Peyer's patch (tissue), 4 donors: ENCODE data around the gene ITGAV. TPM values are rescaled to one million over a fixed set of nuclear protein-coding genes. Genes with fewer than 3 reads are reported as not detected.

ENCODE experiments used
- DNase-seq, 3 donors: peaks; one replicate each; pipeline ENCODE4 v3.0.0-alpha.2; 2017 to 2019
- H3K27ac ChIP-seq, 4 donors: fragments of 200-600 bp; sonication (generic); one replicate each; pipeline ENCODE4 v1.5.1; 2016 to 2019
- H3K27me3 ChIP-seq, 2 donors: fragments of 200-600 bp; sonication (generic); one replicate each; pipeline ENCODE4 v1.5.1; 2019
- H3K36me3 ChIP-seq, 3 donors: fragments of 200-600 bp; sonication (generic); one replicate each; pipeline ENCODE4 v1.5.1; 2016 to 2019
- H3K4me1 ChIP-seq, 4 donors: fragments of 200-600 bp; sonication (generic); one replicate each; pipeline ENCODE4 v1.5.1; 2016 to 2019
- H3K4me3 ChIP-seq, 4 donors: fragments of 200-600 bp; sonication (generic); 1 replicate in 3 of 4; 2 replicates in 1 of 4; pipeline ENCODE4 v1.5.1; 2016 to 2019; ENCODE audit warnings: mild to moderate bottlenecking in 1 of 4
- H3K9me3 ChIP-seq, 4 donors: fragments of 200-600 bp; sonication (generic); one replicate each; pipeline ENCODE4 v1.5.1; 2016 to 2019; ENCODE audit warnings: mild to moderate bottlenecking in 1 of 4
- CTCF ChIP-seq, 6 experiments: fragments of 450-650 bp in 4 of 6; fragments of 200-600 bp in 2 of 6; sonication (generic) in 1 of 6; IDR thresholded peaks; one replicate each; pipeline ENCODE4 v1.5.1; 2017 to 2019; ENCODE audit warnings: antibody characterized with exemption in 6 of 6, mild to moderate bottlenecking in 3 of 6, moderate library complexity in 1 of 6
- POLR2A ChIP-seq, 2 donors: fragments of 450-650 bp; IDR thresholded peaks; one replicate each; pipeline ENCODE4 v1.5.1; 2017; ENCODE audit warnings: antibody characterized with exemption in 2 of 2, mild to moderate bottlenecking in 2 of 2, moderate library complexity in 2 of 2
- total RNA-seq, 4 donors: library from RNA; depleted of rRNA; stranded (reverse); fragments of >200 nt; gene quantifications; one replicate each; pipeline ENCODE4 v1.1.0, GENCODE V29; 2016

ITGAV gene
- total RNA-seq, 4 donors from 2014 or later = 28.1 to 35.9 (median 31.2) TPM

DNA sequence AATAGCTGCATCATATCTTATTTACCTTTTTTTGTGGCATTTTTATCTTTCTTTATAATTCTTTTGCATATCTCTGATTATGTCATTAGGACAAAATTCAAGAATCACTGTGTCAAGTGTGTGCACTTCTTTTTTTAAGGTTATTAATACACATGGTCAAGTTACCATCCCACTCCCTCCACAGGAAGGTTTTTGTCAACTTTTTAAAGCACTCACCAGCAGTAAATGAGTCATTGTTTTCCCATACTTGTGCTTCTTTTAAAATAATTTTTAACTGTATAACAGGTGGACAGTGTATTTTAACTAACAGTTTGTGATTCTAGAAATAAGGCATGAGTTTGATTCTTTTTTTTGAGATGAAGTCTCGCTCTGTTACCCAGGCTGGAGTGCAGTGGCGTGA is 58.3 kb downstream of the ITGAV start:
- TF ChIP-seq CTCF (IDR thresholded peaks at IDR 0.05) (no peak), POLR2A (IDR thresholded peaks at IDR 0.05) (no peak)
- no peak overlapping the region for H3K27ac ChIP-seq
- no peaks in the 10 kb centered on the region for H3K4me1 ChIP-seq
- H3K36me3 ChIP-seq = peaks cover 0 to 38% (median 0%) of the 10 kb centered on the region in 3 donors
- no peak for DNase-seq
- no peaks in the 10 kb centered on the region for H3K9me3 ChIP-seq
- H3K27me3 ChIP-seq = no peaks in the 10 kb centered on the region
- H3K4me3 ChIP-seq = no peak overlapping the region

DNA sequence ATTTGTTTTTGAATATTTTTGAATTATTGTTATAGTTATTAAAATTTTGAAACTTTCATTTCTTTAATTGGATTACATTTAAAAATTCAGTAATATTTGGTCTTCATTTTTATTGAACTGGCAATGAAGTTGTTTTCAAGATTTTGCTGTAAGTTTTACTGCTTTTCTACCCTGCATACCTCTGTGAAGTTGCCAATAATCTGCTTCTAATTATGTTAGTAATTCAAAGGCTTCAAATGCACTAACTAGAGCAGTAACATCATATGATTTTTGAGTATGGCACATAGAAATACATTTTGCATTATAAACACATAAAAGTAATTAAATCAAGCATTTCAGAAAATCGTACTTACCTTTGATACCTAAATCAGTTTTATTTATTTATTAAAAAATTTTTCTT is 63.7 kb downstream of the ITGAV start:
- no peak overlapping the region for H3K27ac ChIP-seq
- TF ChIP-seq CTCF (IDR thresholded peaks at IDR 0.05) = no peak
- TF ChIP-seq POLR2A (IDR thresholded peaks at IDR 0.05) = no peak
- no peak overlapping the region for H3K4me3 ChIP-seq
- H3K4me1 ChIP-seq = no peaks in the 10 kb centered on the region
- no peaks in the 10 kb centered on the region for H3K9me3 ChIP-seq
- peaks cover 0 to 46% (median 0%) of the 10 kb centered on the region in 3 donors for H3K36me3 ChIP-seq
- H3K27me3 ChIP-seq = no peaks in the 10 kb centered on the region
- no peak for DNase-seq

GRCh38 chr2:186659383-186659782 is 69.5 kb downstream of the ITGAV start:
- no peak overlapping the region for H3K27ac ChIP-seq
- H3K36me3 ChIP-seq = peaks cover 0 to 46% (median 0%) of the 10 kb centered on the region in 3 donors
- no peaks in the 10 kb centered on the region for H3K9me3 ChIP-seq
- TF ChIP-seq CTCF (IDR thresholded peaks at IDR 0.05) (no peak), POLR2A (IDR thresholded peaks at IDR 0.05) (no peak)
- DNase-seq = no peak
- no peak overlapping the region for H3K4me3 ChIP-seq
- H3K27me3 ChIP-seq = no peaks in the 10 kb centered on the region
- H3K4me1 ChIP-seq = no peaks in the 10 kb centered on the region

- H3K4me1 ChIP-seq = no peaks in the 10 kb centered on the region
- TF ChIP-seq POLR2A (IDR thresholded peaks at IDR 0.05) = no peak
- TF ChIP-seq CTCF (IDR thresholded peaks at IDR 0.05) = no peak
- DNase-seq = no peak
- H3K27ac ChIP-seq = no peak overlapping the region
- H3K4me3 ChIP-seq = no peak overlapping the region
- no peaks in the 10 kb centered on the region for H3K9me3 ChIP-seq
- H3K27me3 ChIP-seq = no peaks in the 10 kb centered on the region
- peaks cover 0 to 60% (median 0%) of the 10 kb centered on the region in 3 donors for H3K36me3 ChIP-seq
These were observed 74.7 kb downstream of the ITGAV start for GRCh38 chr2:186664385-186665043.

DNA sequence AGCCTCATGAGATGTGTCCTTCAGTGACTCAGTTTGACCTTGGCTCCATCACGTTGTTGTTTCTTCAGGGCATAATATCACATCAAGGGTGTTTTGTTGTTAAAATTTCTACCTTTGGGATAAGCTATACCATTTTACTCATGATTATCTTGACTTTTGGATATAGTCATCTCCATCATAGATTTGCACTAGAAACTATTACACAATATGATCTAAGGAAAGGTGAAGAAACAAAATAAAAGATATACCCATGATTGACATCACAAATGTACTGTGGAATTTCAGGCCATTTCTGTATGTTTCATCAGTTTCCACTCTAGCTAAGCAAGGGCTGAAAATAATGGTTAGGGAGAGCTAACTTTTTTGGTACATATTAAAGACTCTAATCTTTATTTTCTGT is 79.3 kb downstream of the ITGAV start:
- Histone ChIP-seq H3K9me3 (no peaks in the 10 kb centered on the region), H3K36me3 (peaks cover 0 to 94% (median 0%) of the 10 kb centered on the region in 3 donors)
- TF ChIP-seq POLR2A (IDR thresholded peaks at IDR 0.05) (no peak), CTCF (IDR thresholded peaks at IDR 0.05) (no peak)

More for the DNA sequence above, 79.3 kb downstream of the ITGAV start:
- DNase-seq = no peak
- Histone ChIP-seq H3K4me1 (no peaks in the 10 kb centered on the region), H3K4me3 (no peak overlapping the region), H3K27ac (no peak overlapping the region), H3K27me3 (no peaks in the 10 kb centered on the region)
